ENCODE measurements around the gene IL1RL1. TPM values are rescaled to one million over a fixed set of nuclear protein-coding genes. Genes with fewer than 3 reads are reported as not detected.

IL1RL1 gene
- polyA plus RNA-seq, 1 of the 3 experiments (the other 2 are of a cell fraction), result not detected

GRCh38 chr2:102297891-102298290 is 13.5 kb upstream of the IL1RL1 start (continued):
- TF ChIP-seq, protein P1, sequence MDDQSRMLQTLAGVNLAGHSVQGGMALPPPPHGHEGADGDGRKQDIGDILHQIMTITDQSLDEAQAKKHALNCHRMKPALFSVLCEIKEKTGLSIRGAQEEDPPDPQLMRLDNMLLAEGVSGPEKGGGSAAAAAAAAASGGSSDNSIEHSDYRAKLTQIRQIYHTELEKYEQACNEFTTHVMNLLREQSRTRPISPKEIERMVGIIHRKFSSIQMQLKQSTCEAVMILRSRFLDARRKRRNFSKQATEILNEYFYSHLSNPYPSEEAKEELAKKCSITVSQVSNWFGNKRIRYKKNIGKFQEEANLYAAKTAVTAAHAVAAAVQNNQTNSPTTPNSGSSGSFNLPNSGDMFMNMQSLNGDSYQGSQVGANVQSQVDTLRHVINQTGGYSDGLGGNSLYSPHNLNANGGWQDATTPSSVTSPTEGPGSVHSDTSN (IDR thresholded peaks at IDR 0.05), result no peak
- TF ChIP-seq, protein P2, sequence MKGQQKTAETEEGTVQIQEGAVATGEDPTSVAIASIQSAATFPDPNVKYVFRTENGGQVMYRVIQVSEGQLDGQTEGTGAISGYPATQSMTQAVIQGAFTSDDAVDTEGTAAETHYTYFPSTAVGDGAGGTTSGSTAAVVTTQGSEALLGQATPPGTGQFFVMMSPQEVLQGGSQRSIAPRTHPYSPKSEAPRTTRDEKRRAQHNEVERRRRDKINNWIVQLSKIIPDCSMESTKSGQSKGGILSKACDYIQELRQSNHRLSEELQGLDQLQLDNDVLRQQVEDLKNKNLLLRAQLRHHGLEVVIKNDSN (IDR thresholded peaks at IDR 0.05; ENCODE audit: borderline replicate concordance, low read depth), result no peak

DNA sequence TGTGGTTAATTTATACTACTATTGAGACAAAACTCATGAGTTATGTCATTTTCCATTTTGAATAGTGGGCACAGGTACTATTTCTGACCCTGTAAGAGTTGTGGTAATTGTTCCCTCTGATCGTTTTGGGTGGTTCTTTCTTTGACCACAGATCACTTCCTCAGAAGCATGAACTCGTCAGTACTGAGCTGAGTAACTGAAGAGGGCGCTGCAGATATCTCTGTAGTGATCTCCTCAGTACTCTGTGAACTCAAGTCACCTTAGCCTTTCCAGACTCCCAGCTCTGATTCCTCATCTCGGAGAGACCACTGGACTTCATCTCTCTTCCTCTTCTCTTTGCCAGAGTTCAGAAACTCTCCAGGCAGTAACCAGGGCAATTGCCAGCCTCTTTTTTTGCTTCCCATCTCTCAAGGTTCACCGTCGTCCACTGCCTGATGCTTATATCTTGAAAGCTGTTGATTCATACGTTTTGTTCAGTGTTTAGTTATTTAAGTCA is 9.4 kb upstream of the IL1RL1 start:
- H3K9me3 ChIP-seq, result no peaks in the 10 kb centered on the region
- H3K4me1 ChIP-seq (ENCODE audit: control insufficient read depth in 1 of 2, insufficient read depth in 2 of 2, low read depth in 1 of 2, low read length in 1 of 2), result no peaks in the 10 kb centered on the region
- ChIA-PET POLR2A (no interaction called here), CTCF (no interaction called here)
- no peaks in the 10 kb centered on the region for H3K36me3 ChIP-seq (replicated peaks in 1 of 2; ENCODE audit: control insufficient read depth in 1 of 2, insufficient read depth in 2 of 2, low read length in 1 of 2)
- H3K4me2 ChIP-seq, result no peak overlapping the region
- H3K27me3 ChIP-seq (ENCODE audit: insufficient read depth), result peaks cover 23% of the 10 kb centered on the region; the same call in 1 of the 2 replicates
- H3K4me3 ChIP-seq (ENCODE audit: low read depth in 2 of 2, low read length in 1 of 2), result no peak overlapping the region
- H3K27ac ChIP-seq (ENCODE audit: low read depth in 2 of 2, low read length in 1 of 2), result no peak overlapping the region
- no peaks in the 10 kb centered on the region for H3F3A ChIP-seq (replicated peaks; ENCODE audit: insufficient read depth)
- DNase-seq, result no peak
- no peaks in the 10 kb centered on the region for H3K9me2 ChIP-seq
- no peak overlapping the region for H2AFZ ChIP-seq (ENCODE audit: low read depth)
- 4% methylated on average over 7 of the region's 7 CpGs for WGBS (ENCODE audit: low lambda C conversion rate)
- no peaks in the 10 kb centered on the region for H3K79me2 ChIP-seq (ENCODE audit: insufficient read depth)
- no peak overlapping the region for H3K9ac ChIP-seq
- no peaks in the 10 kb centered on the region for H4K20me1 ChIP-seq (ENCODE audit: insufficient read depth)
- no peak for TF ChIP-seq TEAD4 (IDR thresholded peaks at IDR 0.05; ENCODE audit: borderline replicate concordance, insufficient read depth)
- TF ChIP-seq TCF12 (IDR thresholded peaks at IDR 0.05), result no peak

DNA sequence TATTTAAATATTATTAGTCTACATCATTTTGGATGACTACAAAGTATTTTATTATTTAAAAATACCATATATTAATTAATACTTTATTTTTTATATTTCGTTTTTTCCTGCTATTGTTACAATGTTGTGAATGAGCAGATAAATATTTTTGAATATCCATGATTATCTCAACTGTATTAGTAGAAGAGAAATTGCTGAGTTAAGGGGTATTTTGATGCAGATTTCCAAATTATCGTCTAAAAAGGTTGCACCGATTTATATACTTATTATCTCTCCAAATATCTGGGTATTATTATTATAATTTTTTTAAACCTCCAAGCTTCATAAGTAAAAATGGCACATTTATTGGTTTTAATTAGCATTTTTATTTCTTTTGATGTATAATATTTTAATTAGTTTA is 8.9 kb upstream of the IL1RL1 start:
- Histone ChIP-seq H3K4me1 (ENCODE audit: control insufficient read depth in 1 of 2, insufficient read depth in 2 of 2, low read depth in 1 of 2, low read length in 1 of 2) (no peaks in the 10 kb centered on the region), H3K79me2 (ENCODE audit: insufficient read depth) (no peaks in the 10 kb centered on the region), H3K4me3 (ENCODE audit: low read depth in 2 of 2, low read length in 1 of 2) (no peak overlapping the region), H3K9me3 (no peaks in the 10 kb centered on the region), H3K9me2 (no peaks in the 10 kb centered on the region), H3K27ac (ENCODE audit: low read depth in 2 of 2, low read length in 1 of 2) (no peak overlapping the region), H3K9ac (no peak overlapping the region), H3K36me3 (replicated peaks in 1 of 2; ENCODE audit: control insufficient read depth in 1 of 2, insufficient read depth in 2 of 2, low read length in 1 of 2) (no peaks in the 10 kb centered on the region), H2AFZ (ENCODE audit: low read depth) (no peak overlapping the region), H3F3A (replicated peaks; ENCODE audit: insufficient read depth) (no peaks in the 10 kb centered on the region), H3K4me2 (no peak overlapping the region), H4K20me1 (ENCODE audit: insufficient read depth) (no peaks in the 10 kb centered on the region), H3K27me3 (ENCODE audit: insufficient read depth) (peaks cover 24% of the 10 kb centered on the region; the same call in 1 of the 2 replicates)
- no peak for DNase-seq
- 7% methylated on average over 3 of the region's 3 CpGs for WGBS (ENCODE audit: low lambda C conversion rate)
- ChIA-PET POLR2A (no interaction called here), CTCF (no interaction called here)
- TF ChIP-seq TEAD4 (IDR thresholded peaks at IDR 0.05; ENCODE audit: borderline replicate concordance, insufficient read depth), result no peak
- TF ChIP-seq RCOR1 (IDR thresholded peaks at IDR 0.05; ENCODE audit: low read length), result no peak
- no peak for TF ChIP-seq MXI1 (IDR thresholded peaks at IDR 0.05; ENCODE audit: low read depth, low read length)
- TF ChIP-seq FOXM1 (IDR thresholded peaks at IDR 0.05; ENCODE audit: low read depth), result no peak
- TF ChIP-seq ELF1 (IDR thresholded peaks at IDR 0.05), result no peak
- TF ChIP-seq MEF2A (IDR thresholded peaks at IDR 0.05; ENCODE audit: borderline replicate concordance, low read depth), result no peak
- TF ChIP-seq NFIC (IDR thresholded peaks at IDR 0.05; ENCODE audit: borderline replicate concordance), result no peak

Data from SK-N-SH (cell line).